GM21723 (cell line): ENCODE results near the gene R3HDM2.
"Not testable (repeated sequence)": the region's sequence is repeated elsewhere in the genome, so short reads cannot be mapped to it uniquely, and the experiment has no call there.

Experiments
- ATAC-seq: cut with Tn5 transposase; IDR thresholded peaks from one replicate; pipeline ENCODE4 v1.9.1; 2021; ENCODE audit warnings: mild to moderate bottlenecking, moderate library complexity; ENCODE audit not compliant: unreplicated experiment

The R3HDM2 gene

DNA sequence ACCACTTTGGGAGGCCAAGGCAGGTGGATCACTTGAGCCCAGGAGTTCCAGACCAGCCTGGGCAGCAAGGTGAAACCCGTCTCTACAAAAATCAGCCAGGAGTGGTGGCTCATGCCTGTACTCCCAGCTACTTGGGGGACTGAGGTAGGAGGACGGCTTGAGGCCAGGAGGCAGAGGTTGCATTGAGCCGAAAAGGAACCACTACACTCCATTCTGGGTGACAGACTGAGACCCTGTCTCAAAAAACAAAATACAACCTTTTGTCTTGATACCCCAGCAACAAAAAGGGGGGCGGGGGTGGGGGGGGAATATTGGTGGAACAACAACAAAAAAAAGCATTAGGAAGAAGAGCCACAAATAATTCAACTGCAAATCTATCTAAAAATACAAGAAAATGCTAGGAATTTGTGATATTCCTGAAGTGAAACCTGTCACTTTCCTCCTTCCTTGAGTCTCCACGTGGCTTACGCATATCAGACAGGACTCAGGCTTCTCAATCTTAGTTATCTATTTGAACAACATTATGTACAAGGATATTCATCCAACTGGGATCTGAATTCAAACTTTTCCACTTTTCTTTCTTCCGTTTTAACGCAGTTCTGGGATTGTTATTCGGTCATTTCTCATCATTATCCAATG lies 1.3 kb downstream of the R3HDM2 start:
- ATAC-seq = no peak

DNA sequence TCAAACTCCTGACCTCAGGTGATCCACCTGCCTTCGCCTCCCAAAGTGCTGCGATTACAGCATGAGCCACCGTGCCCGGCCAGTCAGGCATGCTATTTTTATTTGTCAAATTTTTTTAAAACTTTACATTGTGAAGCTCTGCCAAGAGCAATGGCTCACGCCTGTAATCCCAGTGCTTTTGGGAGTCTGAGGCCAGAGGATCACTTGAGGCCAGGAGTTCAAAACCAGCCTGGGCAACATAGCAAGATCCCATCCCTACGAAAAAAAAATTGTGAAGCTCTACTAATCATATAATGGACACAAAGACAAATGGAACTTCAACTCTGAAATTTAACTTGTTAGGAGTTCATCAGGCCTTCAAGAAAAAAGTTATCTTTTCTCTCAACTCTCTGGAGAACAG lies 1.9 kb downstream of the R3HDM2 start:
- no peak for ATAC-seq

DNA sequence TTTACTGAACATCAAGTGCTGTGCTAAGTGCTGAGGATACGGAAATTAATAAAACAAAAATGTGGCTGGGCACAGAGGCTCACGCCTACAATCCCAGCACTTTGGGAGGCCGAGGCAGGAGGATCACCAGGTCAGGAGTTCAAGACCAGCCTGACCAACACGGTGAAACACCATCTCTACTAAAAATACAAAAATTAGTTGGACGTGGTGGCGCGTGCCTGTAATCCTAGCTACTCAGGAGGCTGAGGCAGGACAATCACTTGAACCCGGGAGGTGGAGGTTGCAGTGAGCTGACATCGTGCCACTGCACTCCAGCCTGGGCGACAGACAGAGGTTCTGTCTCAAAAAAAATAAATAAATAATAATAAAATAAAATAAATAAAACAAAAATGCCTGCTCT lies 3.9 kb downstream of the R3HDM2 start:
- ATAC-seq = not testable (repeated sequence)

DNA sequence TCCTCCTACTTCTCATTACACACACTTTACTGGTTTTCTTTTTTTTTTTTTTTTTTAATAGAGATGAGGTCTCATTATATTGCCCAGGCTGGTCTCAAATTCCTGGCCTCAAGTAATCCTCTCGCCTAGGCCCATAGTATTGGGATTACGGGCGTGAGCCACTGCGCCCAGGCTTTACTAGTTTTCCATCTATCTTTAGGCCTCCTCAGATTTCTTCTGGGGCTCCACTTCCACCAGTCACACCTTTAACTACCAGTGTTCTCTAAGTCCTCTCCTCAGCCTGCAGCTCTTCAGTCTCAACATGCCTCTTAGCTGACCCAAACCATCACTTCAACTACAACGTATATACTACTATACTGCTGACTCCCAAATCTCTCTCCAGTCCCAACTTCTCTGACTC lies 10.4 kb downstream of the R3HDM2 start:
- ATAC-seq = no peak

DNA sequence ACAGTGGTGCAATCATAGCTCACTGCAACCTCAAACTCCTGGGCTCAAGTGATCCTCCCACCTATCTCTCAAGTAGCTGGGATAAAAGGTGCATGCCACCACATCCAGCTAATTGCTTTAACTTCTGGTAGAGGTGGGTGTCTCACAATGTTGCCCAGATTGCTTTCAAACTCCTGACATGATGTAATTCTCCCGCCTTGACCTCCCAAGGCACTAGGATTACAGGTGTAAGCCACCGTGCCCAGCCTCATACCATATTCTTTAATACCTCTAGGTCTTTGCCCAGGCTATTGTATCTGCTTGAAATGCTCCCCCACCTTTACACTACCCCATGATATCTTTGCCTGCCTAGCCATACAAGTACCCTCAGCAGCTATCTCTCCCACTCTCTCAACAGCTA lies 11.3 kb downstream of the R3HDM2 start:
- no peak for ATAC-seq

DNA sequence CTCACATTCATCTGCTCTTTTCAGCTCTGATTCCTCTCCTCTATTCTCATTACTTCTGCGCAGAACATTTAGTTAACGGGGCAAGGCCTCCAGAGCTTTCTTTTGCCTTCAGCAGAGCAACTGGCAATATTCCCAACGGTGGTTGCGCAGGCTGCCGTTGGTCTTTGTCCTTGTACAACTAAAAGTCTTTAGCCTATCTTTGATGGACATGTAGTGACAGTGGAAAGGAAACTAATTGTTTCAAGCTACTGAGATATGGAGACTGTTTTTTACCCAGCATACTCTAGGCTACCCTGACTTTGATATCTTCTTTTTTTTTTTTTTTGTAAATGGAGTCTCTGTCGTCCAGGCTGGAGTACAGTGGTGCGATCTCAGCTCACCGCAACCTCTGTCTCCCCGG lies 12.6 kb downstream of the R3HDM2 start:
- ATAC-seq = no peak

DNA sequence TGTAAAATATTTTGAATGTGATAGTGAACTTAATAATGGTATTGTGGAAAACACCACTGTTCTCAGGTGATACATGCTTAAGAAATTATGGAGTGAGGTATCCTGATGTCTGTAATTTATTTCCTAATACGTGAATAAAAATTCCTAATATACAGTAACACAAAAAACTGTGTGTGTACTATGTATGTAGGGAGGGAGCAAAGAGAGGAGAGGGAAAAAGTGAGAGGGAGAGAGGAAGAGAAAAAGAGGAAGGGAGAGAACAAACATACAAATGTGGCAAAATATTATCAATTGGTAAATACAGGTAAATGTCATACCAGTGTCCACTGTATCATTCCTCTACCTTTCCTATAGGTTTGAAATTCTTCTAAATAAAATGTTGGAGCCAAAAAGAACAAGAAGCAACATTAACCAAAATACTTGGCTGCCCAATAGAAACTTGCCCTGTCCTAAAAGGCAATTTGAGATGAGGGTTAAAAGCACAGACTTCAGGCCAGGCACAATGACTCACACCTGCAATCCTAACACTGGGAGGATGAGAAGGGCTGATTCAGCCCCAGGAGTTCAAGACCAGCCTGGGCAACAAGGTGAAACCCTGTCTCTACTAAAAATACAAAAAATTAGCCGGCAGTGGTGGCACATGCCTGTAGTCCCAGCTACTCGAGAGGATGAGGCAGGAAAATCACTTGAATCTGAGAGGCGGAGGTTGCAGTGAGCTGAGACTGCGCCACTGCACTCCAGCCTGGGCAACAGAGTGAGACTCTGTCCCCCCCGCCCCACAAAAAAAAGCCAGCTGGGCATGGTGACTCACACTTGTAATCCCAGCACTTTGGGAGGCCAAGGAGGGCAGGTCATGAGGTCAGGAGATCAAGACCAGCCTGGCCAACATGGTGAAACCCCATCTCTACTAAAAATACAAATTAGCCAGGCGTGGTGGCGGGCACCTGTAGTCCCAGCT lies 14.5 kb downstream of the R3HDM2 start:
- ATAC-seq = no peak

DNA sequence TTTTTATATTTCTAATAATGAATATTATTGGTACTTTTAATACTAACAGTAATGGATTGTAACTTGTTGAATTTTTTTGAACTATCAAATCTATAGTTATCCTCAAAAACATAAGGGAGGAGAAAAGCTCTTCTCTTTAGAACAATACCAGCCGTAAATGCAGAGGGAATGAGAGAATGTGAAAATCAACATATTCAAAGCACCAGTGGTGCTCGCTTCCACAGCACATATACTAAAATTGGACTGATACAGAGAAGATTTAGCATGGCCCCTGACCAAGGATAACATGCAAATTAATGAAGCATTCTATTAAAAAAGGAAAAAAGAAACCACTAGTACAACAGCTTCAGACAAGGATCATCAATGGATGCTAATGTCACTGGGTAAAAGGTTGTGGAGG lies 15.8 kb downstream of the R3HDM2 start:
- ATAC-seq = no peak

DNA sequence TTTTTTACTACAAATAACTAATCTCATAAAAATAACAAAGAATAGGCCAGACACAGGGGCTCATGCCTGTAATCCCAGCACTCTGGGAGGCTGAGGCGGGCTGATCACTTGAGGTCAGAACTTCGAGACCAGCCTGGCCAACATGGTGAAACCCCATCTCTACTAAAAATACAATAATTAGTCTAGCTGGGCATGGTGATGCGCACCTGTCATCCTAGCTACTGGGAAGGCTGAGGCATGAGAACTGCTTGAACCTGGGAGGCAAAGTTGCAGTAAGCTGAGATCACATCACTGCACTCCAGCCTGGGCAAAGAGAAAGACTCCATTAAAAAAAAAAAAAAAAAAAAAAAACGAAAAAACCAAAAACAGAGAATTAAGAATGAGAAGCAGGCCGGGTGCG lies 16.7 kb downstream of the R3HDM2 start:
- ATAC-seq = not testable (repeated sequence)

DNA sequence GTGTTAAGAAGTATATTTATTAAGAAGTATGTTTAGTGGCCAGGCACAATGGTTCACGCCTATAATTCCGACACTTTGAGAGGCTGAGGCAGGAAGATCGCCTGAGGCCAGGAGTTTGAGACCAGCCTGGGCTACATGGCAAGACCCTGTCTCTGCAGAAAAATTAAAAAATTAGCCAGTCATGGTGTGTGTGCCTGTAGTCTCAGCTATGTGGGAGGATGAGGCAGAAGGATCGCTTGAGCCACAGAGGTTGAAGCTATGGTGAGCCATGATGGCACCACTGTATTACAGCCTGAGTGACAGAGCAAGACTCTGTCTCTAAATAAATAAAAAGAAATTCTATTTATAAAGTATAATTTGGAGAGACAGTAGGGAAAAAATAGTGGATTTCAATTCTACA lies 20.3 kb downstream of the R3HDM2 start:
- no peak for ATAC-seq

DNA sequence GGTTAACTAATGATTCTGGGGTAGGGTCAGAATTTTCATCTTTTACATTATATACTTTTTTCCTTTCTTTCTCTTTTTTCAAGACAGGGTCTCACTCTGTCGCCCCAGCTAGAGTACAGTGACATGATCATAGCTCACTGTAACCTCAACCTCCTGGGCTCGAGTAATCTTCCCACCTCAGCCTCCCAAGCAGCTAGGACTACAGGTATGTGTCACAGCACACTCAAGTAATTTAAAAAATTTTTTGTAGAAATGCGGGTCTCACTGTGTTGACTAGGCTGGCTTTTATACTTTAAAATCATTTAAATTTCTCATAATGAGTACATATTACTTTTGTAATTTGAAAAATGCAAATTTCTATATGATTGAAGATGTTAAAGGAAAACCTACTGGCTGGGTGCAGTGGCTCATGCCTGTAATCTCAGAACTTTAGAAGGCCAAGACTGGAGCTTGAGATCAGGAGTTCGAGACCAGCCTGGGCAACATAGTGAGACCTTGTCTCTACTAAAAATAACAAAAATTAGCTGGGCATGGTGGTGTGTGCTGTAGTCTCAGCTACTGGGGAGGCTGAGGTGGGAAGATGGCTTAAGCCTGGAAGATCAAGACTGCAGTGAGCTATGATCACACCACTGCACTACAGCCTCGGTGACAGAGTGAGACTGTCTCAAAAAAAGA lies 25.7 kb downstream of the R3HDM2 start:
- no peak for ATAC-seq

DNA sequence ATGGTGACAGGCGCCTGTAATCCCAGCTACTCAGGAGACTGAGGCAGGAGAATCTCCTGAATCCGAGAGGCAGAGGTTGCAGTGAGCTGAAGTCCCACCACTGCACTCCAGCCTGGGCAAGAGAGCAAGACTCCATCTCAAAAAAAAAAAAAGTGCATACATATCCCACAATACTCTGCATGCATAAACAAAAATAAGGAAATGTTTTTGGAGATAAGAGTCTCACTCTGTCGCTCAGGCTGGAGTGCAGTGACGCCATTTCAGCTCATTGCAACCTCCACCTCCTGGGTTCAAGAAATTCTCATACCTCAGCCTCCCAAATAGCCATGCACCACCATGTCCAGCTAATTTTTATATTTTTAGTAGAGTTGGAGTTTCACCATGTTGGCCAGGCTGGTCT lies 28.7 kb downstream of the R3HDM2 start:
- not testable (repeated sequence) for ATAC-seq

DNA sequence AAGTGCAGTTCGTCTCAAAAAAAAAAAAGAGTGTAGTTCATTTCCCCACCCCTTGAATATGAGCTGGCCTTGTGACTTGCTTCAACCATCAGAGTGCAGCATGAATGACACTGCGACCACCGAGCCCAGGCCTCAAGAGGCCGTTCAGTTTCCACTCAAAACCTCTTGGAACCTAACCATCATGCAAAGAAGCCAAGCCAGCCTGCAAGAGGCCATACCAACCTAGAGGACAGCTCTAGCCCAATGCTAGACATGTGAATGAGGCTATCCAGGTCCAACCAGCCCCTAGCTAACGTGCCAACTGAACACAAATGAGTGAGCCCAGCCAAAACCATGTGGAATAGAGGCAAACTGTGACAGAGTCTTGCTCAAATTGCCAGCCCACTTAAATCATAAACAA lies 29.7 kb downstream of the R3HDM2 start:
- ATAC-seq = no peak

DNA sequence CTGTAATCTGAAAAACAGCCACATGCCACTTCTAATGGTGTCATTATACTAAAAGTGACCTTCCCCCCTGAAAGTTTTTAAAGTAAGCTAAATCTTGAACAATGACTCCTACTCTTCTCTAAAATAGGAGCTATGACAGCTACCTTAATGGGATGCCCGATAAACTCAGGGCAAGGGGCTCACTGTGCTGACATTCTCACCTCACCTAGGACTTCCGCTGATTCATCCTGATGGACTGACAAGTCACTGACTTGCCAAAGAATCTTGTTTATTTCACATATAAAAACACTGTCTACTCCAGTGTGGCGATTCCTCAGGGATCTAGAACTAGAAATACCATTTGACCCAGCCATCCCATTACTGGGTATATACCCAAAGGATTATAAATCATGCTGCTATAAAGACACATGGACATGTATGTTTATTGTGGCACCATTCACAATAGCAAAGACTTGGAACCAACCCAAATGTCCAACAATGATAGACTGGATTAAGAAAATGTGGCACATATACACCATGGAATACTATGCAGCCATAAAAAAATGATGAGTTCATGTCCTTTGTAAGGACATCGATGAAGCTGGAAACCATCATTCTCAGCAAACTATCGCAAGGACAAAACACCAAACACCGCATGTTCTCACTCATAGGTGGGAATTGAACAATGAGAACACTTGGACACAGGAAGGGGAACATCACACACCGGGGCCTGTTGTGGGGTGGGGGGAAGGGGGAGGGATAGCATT lies 31.0 kb downstream of the R3HDM2 start:
- ATAC-seq = not testable (repeated sequence)

DNA sequence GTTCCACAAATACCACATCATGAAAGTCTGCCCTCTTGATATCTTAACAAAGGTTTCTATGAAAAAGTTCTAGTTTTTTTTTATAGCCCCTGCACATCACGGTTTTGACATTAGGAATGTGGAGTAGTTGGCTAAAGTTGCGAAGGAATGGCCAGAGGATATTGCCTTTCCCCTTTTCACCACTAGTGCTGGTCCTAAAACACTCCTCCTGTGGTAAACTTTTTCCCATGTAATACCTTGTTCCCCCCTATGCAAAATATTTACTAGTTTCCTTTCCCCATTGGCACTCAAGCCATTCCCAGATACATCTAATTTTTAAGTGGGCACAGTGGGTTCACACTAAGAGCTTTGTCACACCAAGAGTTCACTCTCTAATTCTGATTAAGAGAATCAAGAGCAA lies 33.4 kb downstream of the R3HDM2 start:
- no peak for ATAC-seq

DNA sequence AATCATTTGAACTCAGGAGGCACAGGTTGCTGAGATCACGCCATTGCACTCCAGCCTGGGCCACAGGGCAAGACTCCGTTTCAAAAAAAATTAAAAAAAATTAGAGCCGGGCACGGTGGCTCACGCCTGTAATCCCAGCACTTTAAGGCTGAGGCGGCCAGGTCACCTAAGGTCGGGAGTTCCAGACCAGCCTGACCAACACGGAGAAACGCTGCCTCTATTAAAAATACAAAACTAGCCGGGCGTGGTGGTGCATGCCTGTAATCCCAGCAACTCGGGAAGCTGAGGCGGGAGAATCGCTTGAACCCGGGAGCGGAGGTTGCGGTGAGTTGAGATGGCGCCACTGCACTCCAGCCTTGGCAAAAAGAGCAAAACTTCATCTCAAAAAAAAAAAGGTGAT lies 35.7 kb downstream of the R3HDM2 start:
- no peak for ATAC-seq

DNA sequence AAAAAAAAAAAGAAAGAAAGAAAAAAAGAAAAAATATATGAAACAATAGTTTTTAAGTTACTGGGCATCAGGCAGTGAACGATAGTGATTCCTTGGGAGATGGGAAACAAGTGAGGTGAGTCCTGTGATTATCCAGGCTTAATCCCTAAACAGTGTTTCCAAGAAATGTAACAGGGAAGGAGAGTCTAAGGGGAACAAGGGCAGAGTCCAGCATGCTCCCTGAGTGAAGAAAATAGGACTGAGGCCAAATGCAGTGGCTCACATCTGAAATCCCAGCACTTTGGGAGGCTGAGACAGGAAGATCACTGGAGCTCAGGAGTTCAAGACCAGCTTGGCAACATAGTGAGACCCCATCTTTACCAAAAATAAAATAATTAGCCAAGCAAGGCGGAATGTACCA lies 40.7 kb downstream of the R3HDM2 start:
- no peak for ATAC-seq

DNA sequence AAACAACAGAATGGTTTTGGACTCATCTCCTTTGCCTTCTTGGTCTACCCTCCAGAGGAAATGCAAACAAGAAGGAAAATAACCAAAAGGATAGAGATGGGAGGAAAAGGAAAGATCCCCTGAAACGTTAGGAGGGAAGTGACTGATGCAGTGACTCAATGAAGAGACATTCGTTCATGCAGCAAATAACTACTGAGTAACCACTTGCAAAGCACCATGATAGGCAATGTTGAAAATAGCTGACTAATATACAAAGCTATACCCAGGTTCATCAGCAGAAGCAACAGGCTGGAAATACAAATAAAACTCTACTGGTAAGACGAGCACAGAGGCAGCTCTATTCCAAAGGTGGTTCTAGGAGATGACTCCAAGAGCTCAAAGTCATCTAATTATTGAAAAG lies 41.8 kb downstream of the R3HDM2 start:
- ATAC-seq = no peak

DNA sequence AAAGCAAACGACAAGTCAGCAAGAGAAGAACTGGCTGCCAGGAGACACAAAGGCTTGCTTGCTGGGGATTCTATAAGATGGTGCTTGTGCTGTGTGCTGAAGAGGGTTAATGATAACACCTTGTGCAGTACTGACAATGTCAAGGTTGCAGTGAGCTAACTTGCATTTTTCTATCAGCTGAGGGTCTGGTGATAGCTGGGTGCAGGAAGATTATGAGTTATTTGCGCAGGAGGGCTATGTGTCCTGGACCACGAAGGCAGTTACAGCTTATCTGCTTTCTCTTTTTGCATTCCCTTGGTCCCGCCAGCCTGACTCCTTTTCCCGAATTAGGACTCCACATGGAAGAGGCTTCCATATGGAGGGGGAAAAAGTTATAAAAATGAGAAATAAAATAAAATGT lies 42.4 kb downstream of the R3HDM2 start:
- no peak for ATAC-seq

DNA sequence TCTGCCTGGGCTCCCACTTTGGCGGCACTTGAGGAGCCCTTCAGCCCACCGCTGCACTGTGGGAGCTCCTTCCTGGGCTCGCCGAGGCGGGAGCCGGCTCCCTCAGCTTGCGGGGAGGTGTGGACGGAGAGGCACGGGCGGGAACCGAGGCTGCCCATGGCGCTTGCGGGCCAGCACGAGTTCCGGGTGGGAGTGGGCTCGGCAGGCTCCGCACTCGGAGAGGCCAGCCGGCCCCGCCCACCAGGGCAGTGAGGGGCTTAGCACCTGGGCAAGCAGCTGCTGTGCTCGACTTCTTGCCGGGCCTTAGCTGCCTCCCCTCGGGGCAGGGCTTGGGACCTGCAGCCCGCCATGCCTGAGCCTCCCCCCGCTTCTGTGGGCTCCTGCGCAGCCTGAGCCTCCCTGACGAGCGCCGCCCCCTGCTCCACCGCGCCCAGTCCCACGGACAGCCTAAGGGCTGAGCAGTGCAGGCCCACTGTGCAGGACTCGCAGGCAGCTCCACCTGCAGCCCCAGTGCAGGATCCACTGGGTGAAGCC lies 44.6 kb downstream of the R3HDM2 start:
- ATAC-seq = no peak

DNA sequence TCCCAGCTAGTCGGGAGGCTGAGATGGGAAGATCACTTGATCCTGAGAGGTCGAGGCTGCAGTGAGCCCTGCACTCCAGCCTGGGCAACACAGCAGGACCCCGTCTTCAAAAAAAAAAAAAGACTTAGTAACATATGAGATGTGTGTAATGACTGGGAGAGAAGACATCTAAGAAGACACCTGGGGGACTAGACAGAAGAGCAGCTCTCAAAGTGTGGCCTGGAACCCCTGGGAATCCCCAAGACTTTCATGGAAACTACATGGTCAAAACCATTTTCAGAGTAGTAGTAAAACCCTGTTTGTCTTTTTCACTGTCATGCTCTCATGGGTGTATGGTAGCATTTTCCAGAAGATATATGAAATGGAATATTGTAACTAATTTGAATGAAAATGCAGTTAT lies 45.3 kb downstream of the R3HDM2 start:
- no peak for ATAC-seq
